Activated CD4-positive, CD25-positive, alpha-beta regulatory T cell treated with anti-CD3 and anti-CD28 coated beads, Interleukin-2, amount 50 U/mL, for 16 hours (primary cell): ENCODE results near the gene HASPIN.
A peak's percentile ranks its signal among the peaks of the same experiment; 100 is the strongest.

Experiments
- DNase-seq: peaks from one replicate; pipeline ENCODE4 v3.0.0-alpha.2; 2020; ENCODE audit warnings: low read depth, low spot score

The HASPIN gene

GRCh38 chr17:3735515-3735914 is 11.8 kb downstream of the HASPIN start:
- no peak for DNase-seq

GRCh38 chr17:3738562-3739295 is 15.0 kb downstream of the HASPIN start:
- peak; percentile 54 for DNase-seq

GRCh38 chr17:3739422-3740124 is 15.9 kb downstream of the HASPIN start:
- DNase-seq, result no peak

- DNase-seq, result no peak
These were observed 16.9 kb downstream of the HASPIN start for GRCh38 chr17:3740611-3741073.

GRCh38 chr17:3744014-3744413 is 20.3 kb downstream of the HASPIN start:
- DNase-seq, result no peak

- no peak for DNase-seq
These were observed 21.4 kb downstream of the HASPIN start for GRCh38 chr17:3745071-3745470.

GRCh38 chr17:3747805-3748204 is 24.1 kb downstream of the HASPIN start:
- no peak for DNase-seq

- no peak for DNase-seq
These were observed 24.9 kb downstream of the HASPIN start for GRCh38 chr17:3748576-3748975.

GRCh38 chr17:3750296-3750695 is 26.6 kb downstream of the HASPIN start:
- DNase-seq, result no peak

- DNase-seq, result no peak
These were observed 27.2 kb downstream of the HASPIN start for GRCh38 chr17:3750926-3751325.

- no peak for DNase-seq
These were observed 28.1 kb downstream of the HASPIN start for GRCh38 chr17:3751836-3752235.

- DNase-seq, result no peak
These were observed 29.9 kb downstream of the HASPIN start for GRCh38 chr17:3753624-3754023.

GRCh38 chr17:3754066-3754457 is 30.4 kb downstream of the HASPIN start:
- DNase-seq, result no peak

GRCh38 chr17:3754458-3755334 is 31.0 kb downstream of the HASPIN start:
- peak; percentile 52 for DNase-seq

GRCh38 chr17:3755335-3756030 is 31.8 kb downstream of the HASPIN start:
- DNase-seq, result no peak

GRCh38 chr17:3759597-3760216 is 36.0 kb downstream of the HASPIN start:
- DNase-seq, result no peak

GRCh38 chr17:3761036-3761917 is 37.6 kb downstream of the HASPIN start:
- no peak for DNase-seq

- DNase-seq, result no peak
These were observed 38.2 kb downstream of the HASPIN start for GRCh38 chr17:3761918-3762380.

- DNase-seq, result no peak
These were observed 39.4 kb downstream of the HASPIN start for GRCh38 chr17:3762922-3763776.
